ENCODE results near the gene CACNB2.

GRCh38 chr10:18279173-18279572 is 138.9 kb downstream of the CACNB2 start:
- TF ChIP-seq CTCF (IDR thresholded peaks at IDR 0.05) (no peak), POLR2A (IDR thresholded peaks at IDR 0.05) (no peak), EP300 (IDR thresholded peaks at IDR 0.05) (no peak)

Data from tibial nerve (tissue), 4 donors.